ENCODE results near the gene SPTBN4.

Gene SPTBN4

DNA sequence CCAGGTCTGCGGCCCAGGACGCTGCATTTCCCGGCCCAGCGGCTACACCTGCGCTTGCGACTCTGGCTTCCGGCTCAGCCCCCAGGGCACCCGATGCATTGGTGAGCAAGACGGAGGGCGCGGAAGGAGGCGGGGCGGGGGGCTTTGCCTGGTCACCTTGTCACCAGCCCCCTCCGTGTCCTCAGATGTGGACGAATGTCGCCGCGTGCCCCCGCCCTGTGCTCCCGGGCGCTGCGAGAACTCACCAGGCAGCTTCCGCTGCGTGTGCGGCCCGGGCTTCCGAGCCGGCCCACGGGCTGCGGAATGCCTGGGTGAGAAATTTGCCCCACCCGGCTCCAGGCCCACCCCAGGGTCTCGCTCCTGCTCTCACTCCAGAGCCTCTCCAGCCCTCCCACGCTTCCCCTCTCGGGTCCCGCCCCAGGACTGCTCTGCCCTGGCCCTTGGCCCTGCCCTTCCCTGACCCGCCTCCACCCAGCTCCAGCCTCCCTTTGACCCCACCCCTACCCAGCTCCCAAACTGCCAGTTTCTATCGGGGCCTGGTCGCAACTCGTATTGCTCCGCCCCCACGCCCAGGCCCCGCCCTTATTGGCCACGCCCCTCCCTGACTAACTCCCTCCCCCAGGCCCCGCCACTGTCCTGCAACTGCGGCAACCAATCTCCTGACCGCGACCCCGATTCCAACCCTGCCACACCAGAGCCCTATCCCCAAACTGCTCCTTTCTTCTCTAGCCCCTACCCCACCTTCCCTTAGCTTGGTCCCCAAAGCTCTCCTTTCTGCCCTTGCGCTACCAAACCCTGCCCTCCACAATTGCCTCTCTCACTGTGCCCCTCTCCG is 143.0 kb downstream of the SPTBN4 start:
- H3K4me3 ChIP-seq (ENCODE audit: low read depth, low read length), result peak overlapping the region; percentile 22
- TF ChIP-seq, protein P1, sequence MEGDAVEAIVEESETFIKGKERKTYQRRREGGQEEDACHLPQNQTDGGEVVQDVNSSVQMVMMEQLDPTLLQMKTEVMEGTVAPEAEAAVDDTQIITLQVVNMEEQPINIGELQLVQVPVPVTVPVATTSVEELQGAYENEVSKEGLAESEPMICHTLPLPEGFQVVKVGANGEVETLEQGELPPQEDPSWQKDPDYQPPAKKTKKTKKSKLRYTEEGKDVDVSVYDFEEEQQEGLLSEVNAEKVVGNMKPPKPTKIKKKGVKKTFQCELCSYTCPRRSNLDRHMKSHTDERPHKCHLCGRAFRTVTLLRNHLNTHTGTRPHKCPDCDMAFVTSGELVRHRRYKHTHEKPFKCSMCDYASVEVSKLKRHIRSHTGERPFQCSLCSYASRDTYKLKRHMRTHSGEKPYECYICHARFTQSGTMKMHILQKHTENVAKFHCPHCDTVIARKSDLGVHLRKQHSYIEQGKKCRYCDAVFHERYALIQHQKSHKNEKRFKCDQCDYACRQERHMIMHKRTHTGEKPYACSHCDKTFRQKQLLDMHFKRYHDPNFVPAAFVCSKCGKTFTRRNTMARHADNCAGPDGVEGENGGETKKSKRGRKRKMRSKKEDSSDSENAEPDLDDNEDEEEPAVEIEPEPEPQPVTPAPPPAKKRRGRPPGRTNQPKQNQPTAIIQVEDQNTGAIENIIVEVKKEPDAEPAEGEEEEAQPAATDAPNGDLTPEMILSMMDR (IDR thresholded peaks at IDR 0.05; ENCODE audit: low read depth, low read length, missing control alignments), result no peak
- no peak for DNase-seq (ENCODE audit: low read depth)
- in situ Hi-C loops (cut with HindIII; ENCODE audit: low sequenced_read_pairs), result loop anchor here (10.0 kb wide), 1 partner anchor 55 kb away; no protein-coding TSS in a partner anchor

DNA sequence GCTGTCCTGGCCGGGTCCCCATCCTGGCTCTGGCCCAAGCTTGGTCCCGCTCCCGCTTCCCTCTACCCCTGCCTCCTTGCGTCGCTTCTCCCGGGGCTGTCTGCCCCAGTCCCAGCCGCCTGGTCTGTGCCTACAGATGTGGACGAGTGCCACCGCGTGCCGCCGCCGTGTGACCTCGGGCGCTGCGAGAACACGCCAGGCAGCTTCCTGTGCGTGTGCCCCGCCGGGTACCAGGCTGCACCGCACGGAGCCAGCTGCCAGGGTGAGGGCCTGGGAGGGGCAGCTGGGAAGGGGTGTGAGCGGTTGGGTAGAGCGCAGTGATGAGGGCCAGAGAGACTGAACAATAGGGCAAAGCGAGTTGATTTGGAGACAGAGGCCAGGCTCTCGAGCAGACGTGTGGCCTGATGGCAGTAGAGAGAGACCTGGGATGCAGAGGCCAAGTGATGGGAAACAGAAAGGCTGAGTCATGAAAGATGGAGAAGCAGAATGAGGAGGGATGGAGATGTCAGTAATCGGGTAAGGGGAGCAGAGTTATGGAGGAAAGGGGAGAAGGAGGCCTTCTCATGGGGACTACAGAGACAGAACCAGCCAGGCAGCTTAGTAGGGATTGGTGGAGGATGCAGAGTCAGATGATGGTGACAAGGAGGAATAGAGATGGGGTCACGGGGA is 143.7 kb downstream of the SPTBN4 start:
- in situ Hi-C loops (cut with HindIII; ENCODE audit: low sequenced_read_pairs), result loop anchor here (10.0 kb wide), 1 partner anchor 56 kb away; no protein-coding TSS in a partner anchor
- no peak for DNase-seq (ENCODE audit: low read depth)
- TF ChIP-seq, protein P1 (IDR thresholded peaks at IDR 0.05; ENCODE audit: low read depth, low read length, missing control alignments), result no peak
- peak overlapping the region; percentile 22 for H3K4me3 ChIP-seq (ENCODE audit: low read depth, low read length)

DNA sequence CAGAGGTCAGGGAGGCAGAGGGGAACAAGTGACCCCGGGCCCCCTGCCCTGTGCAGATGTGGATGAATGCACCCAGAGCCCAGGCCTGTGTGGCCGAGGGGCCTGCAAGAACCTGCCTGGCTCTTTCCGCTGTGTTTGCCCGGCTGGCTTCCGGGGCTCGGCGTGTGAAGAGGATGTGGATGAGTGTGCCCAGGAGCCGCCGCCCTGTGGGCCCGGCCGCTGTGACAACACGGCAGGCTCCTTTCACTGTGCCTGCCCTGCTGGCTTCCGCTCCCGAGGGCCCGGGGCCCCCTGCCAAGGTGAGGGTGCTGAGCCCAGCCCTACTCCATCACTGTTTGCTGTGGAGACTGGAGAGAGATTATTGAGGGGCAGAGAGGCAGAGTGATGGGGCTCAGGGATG is 144.3 kb downstream of the SPTBN4 start:
- in situ Hi-C loops (cut with HindIII; ENCODE audit: low sequenced_read_pairs), result loop anchor here (10.0 kb wide), 1 partner anchor 56 kb away; no protein-coding TSS in a partner anchor
- no peak for DNase-seq (ENCODE audit: low read depth)
- no peak overlapping the region for H3K4me3 ChIP-seq (ENCODE audit: low read depth, low read length)
- TF ChIP-seq, protein P1 (IDR thresholded peaks at IDR 0.05; ENCODE audit: low read depth, low read length, missing control alignments), result no peak

DNA sequence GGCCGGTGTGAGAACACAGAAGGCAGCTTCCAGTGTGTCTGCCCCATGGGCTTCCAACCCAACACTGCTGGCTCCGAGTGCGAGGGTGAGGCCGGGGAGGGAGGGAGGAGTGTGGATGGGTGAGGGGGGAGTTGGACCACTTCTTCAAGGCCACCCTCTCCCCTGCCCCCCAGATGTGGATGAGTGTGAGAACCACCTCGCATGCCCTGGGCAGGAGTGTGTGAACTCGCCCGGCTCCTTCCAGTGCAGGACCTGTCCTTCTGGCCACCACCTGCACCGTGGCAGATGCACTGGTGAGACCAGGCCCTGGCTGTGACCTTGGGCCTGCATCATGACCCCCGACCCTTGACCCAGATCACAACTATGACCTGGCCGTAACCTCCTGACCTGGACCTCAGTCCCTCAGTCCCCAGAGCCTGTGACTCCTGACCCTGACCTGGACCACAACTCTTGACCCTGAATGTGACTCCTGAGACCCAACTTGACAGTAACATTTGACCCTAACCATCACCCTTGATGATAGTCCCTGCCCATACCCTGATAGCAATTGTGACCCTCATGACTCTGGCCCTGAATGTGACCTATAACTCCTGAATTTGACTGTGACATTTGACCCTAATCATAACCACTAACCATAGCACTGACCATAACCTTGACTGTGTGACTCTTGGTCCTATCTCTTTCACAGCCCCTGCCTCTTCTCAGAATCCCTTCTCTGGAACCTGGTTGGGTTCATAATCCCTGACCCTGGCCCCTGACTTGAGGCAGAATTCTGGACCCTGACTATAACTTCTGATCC is 145.3 kb downstream of the SPTBN4 start:
- TF ChIP-seq, protein P1 (IDR thresholded peaks at IDR 0.05; ENCODE audit: low read depth, low read length, missing control alignments), result no peak
- no peak for DNase-seq (ENCODE audit: low read depth)
- H3K4me3 ChIP-seq (ENCODE audit: low read depth, low read length), result no peak overlapping the region
- in situ Hi-C loops (cut with HindIII; ENCODE audit: low sequenced_read_pairs), result loop anchor here (10.0 kb wide), 1 partner anchor 57 kb away; no protein-coding TSS in a partner anchor

DNA sequence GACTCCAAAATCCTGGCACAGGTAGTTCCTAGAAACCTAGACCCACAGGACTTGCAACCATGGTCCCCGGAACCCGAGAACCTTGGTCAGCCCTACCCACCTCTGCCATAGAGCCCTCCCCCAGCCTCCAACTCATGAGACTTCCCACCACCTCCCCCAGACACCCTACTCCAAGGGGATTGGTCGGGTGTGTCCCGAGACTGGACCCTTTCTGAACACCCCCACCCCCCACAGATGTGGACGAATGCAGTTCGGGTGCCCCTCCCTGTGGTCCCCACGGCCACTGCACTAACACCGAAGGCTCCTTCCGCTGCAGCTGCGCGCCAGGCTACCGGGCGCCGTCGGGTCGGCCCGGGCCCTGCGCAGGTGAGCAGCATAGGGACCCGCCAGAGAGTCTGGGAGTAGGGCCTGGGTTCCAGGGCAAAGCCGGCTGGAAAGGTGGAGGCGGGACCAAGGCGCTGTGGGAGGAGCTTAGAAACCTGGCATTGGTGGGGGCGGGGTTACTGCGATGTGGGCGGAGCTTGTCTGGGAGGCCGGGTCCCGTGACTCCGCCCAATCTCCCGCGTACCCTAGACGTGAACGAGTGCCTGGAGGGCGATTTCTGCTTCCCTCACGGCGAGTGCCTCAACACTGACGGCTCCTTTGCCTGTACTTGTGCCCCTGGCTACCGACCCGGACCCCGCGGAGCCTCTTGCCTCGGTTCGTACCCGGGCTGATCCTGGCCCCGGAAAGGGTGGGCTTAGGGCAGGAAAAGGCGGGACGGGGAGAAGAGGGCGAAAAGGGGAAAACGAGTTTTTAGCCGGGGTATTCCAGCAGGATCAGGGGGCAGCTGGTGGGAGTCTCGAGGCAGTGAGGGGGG is 146.3 kb downstream of the SPTBN4 start:
- DNase-seq (ENCODE audit: low read depth), result no peak
- H3K4me3 ChIP-seq (ENCODE audit: low read depth, low read length), result peak overlapping the region; percentile 54
- in situ Hi-C loops (cut with HindIII; ENCODE audit: low sequenced_read_pairs), result loop anchor here (10.0 kb wide), 1 partner anchor 58 kb away; no protein-coding TSS in a partner anchor
- TF ChIP-seq, protein P1 (IDR thresholded peaks at IDR 0.05; ENCODE audit: low read depth, low read length, missing control alignments), result no peak

Data from astrocyte of the cerebellum (primary cell).